HT-29 (cell line): Measurements from ENCODE around the gene FXR1. TPM values are rescaled to one million over a fixed set of nuclear protein-coding genes. Genes with fewer than 3 reads are reported as not detected.

Experiments
- DNase-seq: peaks from one replicate; pipeline ENCODE4 v3.0.0-alpha.2; 2015; ENCODE audit warnings: low spot score
- total RNA-seq: library from RNA; depleted of rRNA; stranded (reverse); fragments of >200 nt; shearing (Covaris generic); gene quantifications from 2 replicates; pipeline ENCODE4 v1.2.3, GENCODE V29; 2014; rRNA removed

FXR1 gene
- total RNA-seq, 1 experiment from 2014 or later = 54.4 TPM

DNA sequence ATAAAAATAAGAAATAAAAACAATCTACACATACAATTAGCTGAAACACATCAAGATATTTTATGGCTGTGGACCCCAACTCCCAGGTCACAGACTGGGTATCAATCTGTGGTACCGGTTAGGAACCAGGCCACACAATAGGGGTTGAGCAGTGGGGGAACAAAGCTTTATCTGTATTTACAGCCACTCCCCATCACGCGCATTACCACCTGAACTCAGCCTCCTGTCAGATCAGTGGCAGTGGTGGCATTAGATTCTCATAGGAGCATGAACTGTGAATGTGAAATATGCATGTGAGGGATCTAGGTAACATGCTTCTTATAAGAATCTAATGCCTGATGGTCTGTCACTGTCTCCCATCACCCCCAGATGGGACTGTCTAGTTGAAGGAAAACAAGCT, 94.8 kb downstream of the FXR1 start:
- DNase-seq = no peak

DNA sequence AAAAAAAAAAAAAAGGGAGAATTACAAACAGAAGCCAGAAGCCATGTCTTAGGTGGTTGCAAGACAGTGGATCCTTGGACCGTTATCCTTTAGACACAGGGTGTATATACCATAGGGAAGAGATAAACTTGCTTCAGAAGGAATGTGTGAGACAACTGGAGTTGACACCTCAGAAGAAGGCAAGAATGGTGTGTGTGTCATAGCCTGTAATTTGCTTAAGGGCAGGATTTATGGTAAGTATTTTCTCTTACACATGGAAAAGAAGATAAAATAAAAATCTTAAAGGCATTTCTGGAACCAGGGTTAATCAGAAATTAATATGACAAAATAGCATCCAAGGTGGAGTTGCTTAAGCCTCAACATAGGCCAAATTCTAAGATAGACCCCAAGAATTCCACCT, 96.3 kb downstream of the FXR1 start:
- no peak for DNase-seq

DNA sequence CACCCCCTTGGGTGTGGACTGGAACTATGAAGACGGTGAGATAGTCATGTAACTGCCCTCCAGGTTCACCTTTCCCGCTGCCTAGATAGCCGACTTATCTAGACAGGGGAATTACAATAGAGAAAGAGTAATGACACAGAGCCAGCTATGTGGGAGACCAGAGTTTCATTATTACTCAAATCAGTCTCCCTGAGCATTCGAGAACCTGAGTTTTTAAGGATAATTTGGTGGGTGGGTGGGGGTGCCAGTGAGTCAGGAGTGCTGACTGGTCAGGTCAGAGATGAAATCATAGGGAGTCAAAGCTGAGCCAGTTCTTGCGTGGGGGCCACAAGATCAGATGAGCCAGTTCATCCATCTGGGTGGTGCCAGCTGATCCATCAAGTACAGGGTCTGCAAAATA, 96.8 kb downstream of the FXR1 start:
- no peak for DNase-seq

DNA sequence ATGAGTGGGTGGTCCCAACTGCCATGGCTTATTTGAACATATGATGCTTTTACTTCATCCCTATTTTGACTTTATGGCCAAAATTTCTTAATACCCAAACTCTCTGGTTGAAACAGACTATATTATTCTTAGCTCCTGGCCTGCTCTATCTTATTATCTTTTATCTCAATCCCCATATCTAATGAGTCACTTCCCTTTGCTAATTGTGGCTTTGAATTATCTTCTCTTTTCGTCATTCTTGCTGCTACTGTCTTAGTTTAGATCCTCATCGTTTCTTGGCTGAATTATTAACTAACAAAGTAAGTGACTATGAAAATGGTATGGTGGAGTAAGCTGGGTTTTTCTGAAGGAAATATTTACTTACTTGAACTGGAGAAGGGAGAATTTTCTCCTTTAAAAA, 105.2 kb downstream of the FXR1 start:
- no peak for DNase-seq

DNA sequence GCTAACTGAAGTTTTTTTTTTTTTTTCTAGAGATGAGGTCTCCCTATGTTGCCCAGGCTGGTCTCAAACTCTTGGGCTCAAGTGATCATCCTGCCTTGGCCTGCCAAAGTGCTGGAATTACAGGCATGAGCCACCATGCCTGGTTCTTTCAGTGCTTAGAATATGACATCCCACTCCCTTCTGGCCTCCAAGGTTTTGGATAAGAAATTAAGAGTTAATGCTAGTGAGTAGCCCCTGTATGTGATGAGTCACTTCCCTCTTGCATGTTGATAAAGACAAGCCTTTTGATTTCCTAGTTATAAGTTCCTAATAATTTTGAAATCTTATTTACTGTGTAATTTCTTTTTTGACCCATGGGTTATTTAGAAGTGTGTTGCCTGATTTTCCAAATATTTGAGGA, 112.7 kb downstream of the FXR1 start:
- DNase-seq = no peak

DNA sequence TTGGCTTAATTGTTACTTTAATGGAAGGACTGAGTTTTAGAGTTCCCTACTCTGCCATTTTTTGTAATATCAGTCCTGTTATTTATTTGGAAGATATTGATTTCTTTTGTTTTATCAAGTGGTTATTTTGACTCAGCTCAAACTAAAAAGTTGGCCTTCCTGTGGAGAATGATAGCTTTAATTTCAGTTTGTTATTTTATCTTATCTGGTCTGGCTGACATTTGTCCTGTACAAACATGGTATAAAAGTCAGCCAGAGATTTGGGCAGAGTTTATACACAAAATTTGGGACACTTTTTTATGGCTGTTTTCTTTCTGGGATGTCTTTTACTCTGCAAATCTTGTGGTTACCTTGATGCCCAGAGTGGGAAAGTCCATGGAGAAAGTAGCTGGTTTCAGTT, 118.5 kb downstream of the FXR1 start:
- DNase-seq = no peak

Other genes with a start within 250 kb of the FXR1 start
- not detected in 2 replicates for gene CCDC39, start 233.2 kb upstream of the FXR1 start, total RNA-seq
- gene DNAJC19, start 77.1 kb downstream of the FXR1 start, total RNA-seq = 37.3 and 43.6 TPM in 2 replicates